Middle frontal gyrus (tissue), 1 donor: ENCODE measurements around the gene HSPA1L.
"Not testable (repeated sequence)": the region's sequence is repeated elsewhere in the genome, so short reads cannot be mapped to it uniquely, and the experiment has no call there.

Experiments used
- DNase-seq: peaks from one replicate; pipeline ENCODE4 v3.0.0-alpha.2; 2015; ENCODE audit warnings: low spot score; ENCODE audit errors: extremely low spot score

Gene HSPA1L

GRCh38 chr6:31817133-31817928 lies 2.2 kb upstream of the HSPA1L start:
- DNase-seq, result not testable (repeated sequence)

GRCh38 chr6:31814677-31815024 lies 432 bp downstream of the HSPA1L start:
- DNase-seq, result peak; percentile 84

GRCh38 chr6:31813465-31813849 lies 1.6 kb downstream of the HSPA1L start:
- no peak for DNase-seq

GRCh38 chr6:31811645-31812044 lies 3.4 kb downstream of the HSPA1L start:
- no peak for DNase-seq

- DNase-seq, result not testable (repeated sequence)
These were observed 6.5 kb downstream of the HSPA1L start for GRCh38 chr6:31808599-31808998.

- peak; percentile 95 for DNase-seq
These were observed 8.4 kb downstream of the HSPA1L start, which contains the start of gene LSM2 for GRCh38 chr6:31806470-31807272. LSM2 (minus strand) TSS chr6:31806966; CDS start chr6:31806757, 209 bp downstream.

- no peak for DNase-seq
These were observed 9.1 kb downstream of the HSPA1L start for GRCh38 chr6:31805939-31806469.

GRCh38 chr6:31801031-31801927 lies 13.8 kb downstream of the HSPA1L start:
- not testable (repeated sequence) for DNase-seq

- DNase-seq, result no peak
These were observed 15.3 kb downstream of the HSPA1L start for GRCh38 chr6:31799781-31800180.

- no peak for DNase-seq
These were observed 17.5 kb downstream of the HSPA1L start for GRCh38 chr6:31797588-31797987.

GRCh38 chr6:31796993-31797385 lies 18.1 kb downstream of the HSPA1L start:
- no peak for DNase-seq

- peak; percentile 82 for DNase-seq
These were observed 19.3 kb downstream of the HSPA1L start, which contains the start of gene VARS1 for GRCh38 chr6:31795616-31796298. VARS1 (minus strand) TSS chr6:31795752; CDS start chr6:31795217, 535 bp downstream.

GRCh38 chr6:31794866-31795615 lies 20.0 kb downstream of the HSPA1L start:
- DNase-seq, result no peak

GRCh38 chr6:31794294-31794865 lies 20.7 kb downstream of the HSPA1L start:
- DNase-seq, result no peak

- not testable (repeated sequence) for DNase-seq
These were observed 21.2 kb downstream of the HSPA1L start for GRCh38 chr6:31793927-31794245.

GRCh38 chr6:31792761-31793171 lies 22.3 kb downstream of the HSPA1L start:
- DNase-seq, result no peak

- no peak for DNase-seq
These were observed 23.1 kb downstream of the HSPA1L start for GRCh38 chr6:31792090-31792374.

GRCh38 chr6:31791324-31792089 lies 23.6 kb downstream of the HSPA1L start:
- no peak for DNase-seq

- no peak for DNase-seq
These were observed 29.6 kb downstream of the HSPA1L start for GRCh38 chr6:31785475-31785874.
